GM18505 (cell line): ENCODE results near the gene CDK19.
A peak's percentile ranks its signal among the peaks of the same experiment; 100 is the strongest.
"Not testable (repeated sequence)": the region's sequence is repeated elsewhere in the genome, so short reads cannot be mapped to it uniquely, and the experiment has no call there.

Experiments used
- ATAC-seq: cut with Tn5 transposase; IDR thresholded peaks from one replicate; pipeline ENCODE4 v1.9.1; 2021; ENCODE audit not compliant: unreplicated experiment
- POLR2A ChIP-seq: IDR thresholded peaks from 4 replicates; pipeline ENCODE4 v1.6.1; 2011; ENCODE audit warnings: borderline replicate concordance; ENCODE audit not compliant: insufficient read depth, insufficient read length; ENCODE audit errors: extremely low read depth

CDK19 gene

DNA sequence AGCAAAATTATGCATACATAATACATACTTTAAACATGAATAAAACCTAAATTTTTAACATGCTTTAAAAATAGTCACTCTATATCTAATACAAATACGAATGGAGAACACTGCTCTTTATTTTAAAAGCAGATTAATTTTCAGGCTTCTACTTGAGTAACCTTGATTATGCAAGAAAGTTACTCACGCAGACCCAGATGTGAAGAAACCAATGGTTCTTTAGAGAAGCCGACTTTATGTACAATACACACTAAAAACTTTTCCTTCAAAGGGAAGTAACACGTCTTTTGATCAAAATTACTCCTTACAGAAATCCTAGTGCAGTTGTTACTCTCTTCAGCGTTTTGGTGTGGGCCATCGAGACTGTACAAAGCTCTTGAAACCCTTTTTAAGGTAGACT is 201.9 kb downstream of the CDK19 start:
- ATAC-seq, result no peak

GRCh38 chr6:110612298-110612697 is 203.0 kb downstream of the CDK19 start:
- TF ChIP-seq POLR2A, result no peak
- ATAC-seq, result no peak

More for the DNA sequence above, 201.9 kb downstream of the CDK19 start:
- no peak for TF ChIP-seq POLR2A

GRCh38 chr6:110609101-110609500 is 206.2 kb downstream of the CDK19 start:
- TF ChIP-seq POLR2A, result no peak
- no peak for ATAC-seq

DNA sequence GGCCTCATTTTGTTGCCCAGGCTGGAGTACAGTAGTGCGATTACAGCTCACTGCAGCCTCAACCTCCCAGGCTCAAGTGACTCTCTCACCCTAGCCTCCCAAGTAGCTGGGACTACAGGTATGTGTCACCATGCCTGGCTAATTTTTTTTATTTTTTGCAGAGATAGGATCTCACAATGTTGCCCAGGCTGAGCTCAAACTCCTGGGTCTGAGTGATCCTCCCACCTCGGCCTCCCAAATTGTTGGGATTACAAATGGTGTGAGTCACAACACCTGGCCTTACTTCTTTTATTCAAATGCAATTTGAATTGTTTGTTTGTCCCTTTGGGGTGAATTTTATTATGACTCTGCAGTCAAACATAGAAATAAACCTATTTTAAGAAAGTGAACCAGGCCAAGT is 207.1 kb downstream of the CDK19 start:
- ATAC-seq, result no peak
- TF ChIP-seq POLR2A, result no peak

DNA sequence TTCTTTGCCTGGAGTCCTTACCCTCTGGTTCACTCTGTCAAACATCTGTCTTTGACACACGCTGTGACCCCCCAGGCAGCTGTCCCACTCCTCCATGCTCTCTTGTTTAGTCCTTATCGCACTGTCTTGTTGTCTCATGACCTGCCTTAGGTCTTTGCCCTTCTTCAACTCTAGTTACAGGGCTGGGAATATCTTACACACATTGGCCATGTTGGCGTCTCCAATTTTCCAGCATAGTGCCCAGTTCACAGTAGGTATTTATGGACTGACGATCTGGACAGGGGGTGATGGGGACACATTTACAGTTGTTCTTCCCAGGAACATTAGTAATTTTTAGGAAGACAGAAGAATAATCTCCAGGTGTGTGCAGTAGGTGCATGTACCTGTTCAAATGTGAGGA is 209.1 kb downstream of the CDK19 start:
- no peak for TF ChIP-seq POLR2A
- ATAC-seq, result no peak

DNA sequence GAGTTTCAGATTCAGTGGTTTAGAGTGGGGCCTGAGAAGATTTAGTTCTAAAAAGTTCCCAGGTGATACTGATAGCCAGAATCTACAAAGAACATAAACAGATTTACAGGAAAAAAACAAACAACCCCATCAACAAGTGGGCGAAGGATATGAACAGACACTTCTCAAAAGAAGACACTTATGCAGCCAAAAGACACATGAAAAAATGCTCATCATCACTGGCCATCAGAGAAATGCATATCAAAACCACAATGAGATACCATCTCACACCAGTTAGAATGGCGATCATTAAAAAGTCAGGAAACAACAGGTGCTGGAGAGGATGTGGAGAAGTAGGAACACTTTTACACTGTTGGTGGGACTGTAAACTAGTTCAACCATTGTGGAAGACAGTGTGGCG is 214.6 kb downstream of the CDK19 start:
- not testable (repeated sequence) for ATAC-seq

DNA sequence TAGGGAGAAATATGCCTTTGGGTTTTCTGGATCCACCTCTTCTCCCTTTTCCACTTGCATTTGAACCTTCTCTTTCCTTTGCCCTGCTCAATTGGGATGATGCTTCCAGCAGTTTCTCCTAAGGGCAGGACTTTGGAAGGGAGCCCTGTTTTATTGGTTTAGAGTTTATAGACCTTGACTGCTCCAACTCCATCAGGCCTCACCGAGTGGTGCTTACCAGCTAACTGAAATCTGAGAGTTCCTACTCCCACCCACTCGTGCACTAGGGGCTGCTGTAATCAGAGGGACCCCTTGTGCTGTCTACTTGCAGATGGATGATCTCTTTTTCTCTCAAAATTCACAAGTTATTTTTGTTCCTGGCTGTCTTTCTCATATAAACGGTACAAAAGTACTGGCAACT is 217.5 kb downstream of the CDK19 start:
- no peak for TF ChIP-seq POLR2A

DNA sequence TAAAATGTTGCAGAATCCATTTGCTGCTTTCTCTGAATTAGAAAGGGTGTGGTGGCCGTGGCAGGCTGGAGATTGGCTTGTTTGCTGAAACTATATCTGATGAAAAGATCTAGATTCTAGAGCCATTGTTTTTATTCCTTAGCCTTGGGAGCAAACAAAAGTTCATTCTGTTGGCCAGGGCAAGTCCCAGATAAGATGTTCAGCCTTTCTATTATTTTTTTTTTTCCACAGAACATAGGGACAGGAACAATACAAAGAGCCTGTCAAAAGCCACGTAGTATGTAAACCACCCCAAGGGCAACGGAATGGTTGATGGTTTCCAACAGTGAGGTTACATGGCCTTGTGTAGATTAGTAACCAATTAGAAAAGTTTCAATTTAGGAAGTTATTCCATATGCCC is 218.9 kb downstream of the CDK19 start:
- TF ChIP-seq POLR2A, result no peak
- ATAC-seq, result no peak

More for the DNA sequence above, 217.5 kb downstream of the CDK19 start:
- no peak for ATAC-seq

- no peak for TF ChIP-seq POLR2A
- ATAC-seq, result no peak
Measured at GRCh38 chr6:110595112-110595511, 220.2 kb downstream of the CDK19 start.

- no peak for ATAC-seq
- TF ChIP-seq POLR2A, result no peak
Measured at GRCh38 chr6:110593637-110594036, 221.6 kb downstream of the CDK19 start.

DNA sequence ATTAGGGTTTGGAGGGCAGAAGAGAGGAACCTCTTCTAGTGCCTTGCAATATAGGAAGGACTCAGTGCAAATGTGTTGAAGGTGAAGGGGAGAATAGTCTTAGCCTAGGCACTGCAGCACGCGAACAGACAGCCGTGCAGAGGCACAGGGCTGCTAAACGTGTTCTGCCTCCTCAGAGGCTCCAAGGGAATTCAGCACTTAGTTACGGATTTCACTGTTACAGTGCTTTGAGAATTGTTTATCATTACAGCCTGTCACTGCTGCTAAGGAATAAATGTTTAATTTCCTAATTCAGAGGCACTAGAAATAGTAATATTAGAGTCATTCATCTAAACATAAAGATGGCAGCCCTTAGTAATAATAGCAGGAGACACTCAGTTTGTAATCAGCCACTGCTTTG is 222.5 kb downstream of the CDK19 start:
- no peak for ATAC-seq
- no peak for TF ChIP-seq POLR2A

- no peak for ATAC-seq
- no peak for TF ChIP-seq POLR2A
Measured at GRCh38 chr6:110590821-110591351, 224.4 kb downstream of the CDK19 start.

DNA sequence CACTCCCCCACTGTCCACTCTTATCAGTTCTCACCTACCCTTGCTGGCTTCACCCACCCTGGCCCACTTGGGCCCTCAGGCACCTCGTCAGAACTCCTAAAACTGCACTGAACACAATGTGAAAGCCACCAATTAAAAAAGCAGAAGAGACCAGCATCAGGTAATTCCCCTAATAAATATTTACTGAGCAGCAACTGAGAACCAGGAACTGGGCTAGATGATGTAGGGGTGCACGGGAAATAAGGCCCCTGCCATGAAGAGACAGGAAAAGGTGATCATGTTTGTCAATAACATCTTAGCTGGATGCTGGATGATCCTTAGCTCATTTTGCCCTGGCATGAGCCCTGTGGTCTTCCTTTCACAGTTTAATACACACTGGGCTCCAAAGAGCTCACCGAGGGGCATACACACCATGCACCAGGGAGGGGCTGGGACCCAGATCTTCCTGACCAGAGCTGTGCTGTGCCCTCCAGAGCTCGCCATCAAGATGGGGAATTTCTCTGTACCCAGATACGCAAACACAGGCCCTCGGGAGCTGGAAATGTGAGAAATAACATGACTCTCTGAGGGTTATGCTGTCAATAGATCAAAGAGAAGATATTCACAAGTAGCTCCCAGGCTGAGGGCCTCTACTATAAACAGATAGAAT is 225.3 kb downstream of the CDK19 start:
- peak; percentile 97 for ATAC-seq

DNA sequence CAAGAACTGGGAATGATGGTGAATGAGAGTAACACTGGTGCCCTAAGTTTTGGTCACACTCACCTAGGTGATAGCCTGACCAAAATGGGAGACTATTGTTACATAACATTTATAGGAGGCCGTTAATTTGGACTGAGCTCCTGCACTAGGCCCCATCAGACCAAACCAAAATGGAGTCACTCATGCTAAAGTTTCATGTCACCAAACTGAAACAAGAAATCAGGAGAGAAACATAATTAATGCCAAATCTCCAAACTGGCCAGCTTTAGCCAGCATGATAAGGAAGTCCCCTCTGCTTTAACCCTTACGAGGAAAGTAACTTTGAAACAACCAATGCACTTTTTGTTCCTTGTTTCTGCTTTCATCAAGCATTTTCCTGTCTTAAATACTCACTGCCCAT is 227.9 kb downstream of the CDK19 start:
- no peak for ATAC-seq
- TF ChIP-seq POLR2A, result no peak

More for the DNA sequence above, 225.3 kb downstream of the CDK19 start:
- no peak for TF ChIP-seq POLR2A

DNA sequence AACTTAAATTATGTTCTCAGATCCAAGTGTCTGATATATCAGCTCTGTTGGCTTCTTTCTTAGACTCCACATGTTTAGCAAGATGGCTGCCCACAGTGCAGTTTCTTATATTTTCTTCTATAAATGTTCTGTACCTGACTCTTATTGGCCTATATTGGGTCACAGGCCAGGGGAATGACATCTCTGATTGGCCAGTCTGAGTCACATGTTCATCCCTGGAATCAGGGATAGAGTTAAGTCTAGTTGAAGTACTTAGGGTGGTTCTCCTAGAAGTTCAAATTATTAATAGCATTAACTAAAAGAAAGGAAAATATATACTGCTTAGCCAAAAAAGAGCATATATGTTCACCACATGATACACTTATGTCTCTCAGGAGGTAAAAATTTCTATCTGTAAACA is 233.6 kb downstream of the CDK19 start:
- no peak for TF ChIP-seq POLR2A
- ATAC-seq, result no peak

GRCh38 chr6:110577596-110578167 is 237.6 kb downstream of the CDK19 start:
- ATAC-seq, result not testable (repeated sequence)
